ENCODE results near the gene UBE2D2. TPM values are rescaled to one million over a fixed set of nuclear protein-coding genes. Genes with fewer than 3 reads are reported as not detected.
"Not testable (repeated sequence)": the region's sequence is repeated elsewhere in the genome, so short reads cannot be mapped to it uniquely, and the experiment has no call there.

Gene UBE2D2
- total and polyA plus RNA-seq, 3 donors from 2014 or later: 102 to 386 (median 116) TPM

GRCh38 chr5:139531772-139532169 lies 29.4 kb upstream of the UBE2D2 start:
- Histone ChIP-seq H3K27ac (no peak overlapping the region), H3K27me3 (no peaks in the 10 kb centered on the region), H3K36me3 (ENCODE audit: low read depth, missing control alignments) (no peaks in the 10 kb centered on the region), H3K9me3 (no peaks in the 10 kb centered on the region), H3K4me1 (no peaks in the 10 kb centered on the region), H3K4me3 (no peak overlapping the region)
- WGBS, 2 donors: 91 to 94% methylated on average over 3 of the region's 3 CpGs
- no peak for DNase-seq
- intact Hi-C loops (cut with DNase I; ENCODE audit: low total_unique reads): no loop called here
- TF ChIP-seq CTCF (IDR thresholded peaks at IDR 0.05) (no peak), POLR2A (IDR thresholded peaks at IDR 0.05) (no peak)

GRCh38 chr5:139543423-139543991 lies 17.6 kb upstream of the UBE2D2 start:
- WGBS, 2 donors: 32 to 47% methylated on average over 11 to 24 of the region's 24 CpGs
- Histone ChIP-seq H3K27me3 (no peaks in the 10 kb centered on the region), H3K9me3 (no peaks in the 10 kb centered on the region), H3K36me3 (ENCODE audit: low read depth, missing control alignments) (no peaks in the 10 kb centered on the region), H3K27ac (no peak overlapping the region), H3K4me3 (no peak overlapping the region), H3K4me1 (no peaks in the 10 kb centered on the region)
- TF ChIP-seq POLR2A (IDR thresholded peaks at IDR 0.05) (no peak), CTCF (IDR thresholded peaks at IDR 0.05) (no peak)
- peak; percentile 44 for DNase-seq
- intact Hi-C loops (cut with DNase I; ENCODE audit: low total_unique reads): no loop called here

- H3K4me3 ChIP-seq; H3K27ac ChIP-seq; H3K27me3 ChIP-seq; H3K9me3 ChIP-seq; H3K36me3 ChIP-seq (ENCODE audit: low read depth, missing control alignments); H3K4me1 ChIP-seq; intact Hi-C loops (cut with DNase I; ENCODE audit: low total_unique reads); DNase-seq: not testable (repeated sequence)
- 72 to 78% methylated on average over 6 of the region's 6 CpGs for WGBS, 2 donors
These were observed 14.5 kb upstream of the UBE2D2 start for GRCh38 chr5:139546593-139546992.

- Histone ChIP-seq H3K36me3 (ENCODE audit: low read depth, missing control alignments) (no peaks in the 10 kb centered on the region), H3K9me3 (no peaks in the 10 kb centered on the region), H3K27me3 (no peaks in the 10 kb centered on the region), H3K4me3 (peak overlapping the region; percentile 29 to 39), H3K4me1 (no peaks in the 10 kb centered on the region), H3K27ac (no peak overlapping the region)
- intact Hi-C loops (cut with DNase I; ENCODE audit: low total_unique reads): no loop called here
- TF ChIP-seq CTCF (IDR thresholded peaks at IDR 0.05) (no peak), POLR2A (IDR thresholded peaks at IDR 0.05) (no peak)
- DNase-seq: no peak
- 74 to 85% methylated on average over 6 to 47 of the region's 49 CpGs for WGBS, 2 donors
These were observed 11.8 kb upstream of the UBE2D2 start for GRCh38 chr5:139549162-139549894.

GRCh38 chr5:139550051-139550872 lies 10.9 kb upstream of the UBE2D2 start:
- DNase-seq: peak; percentile 71
- H3K27me3 ChIP-seq; H3K9me3 ChIP-seq; intact Hi-C loops (cut with DNase I; ENCODE audit: low total_unique reads); H3K27ac ChIP-seq; H3K36me3 ChIP-seq (ENCODE audit: low read depth, missing control alignments); H3K4me1 ChIP-seq; H3K4me3 ChIP-seq: not testable (repeated sequence)
- 68 to 78% methylated on average over 12 of the region's 12 CpGs for WGBS, 2 donors

Measured in testis (tissue), 3 donors.